Right lobe of liver (tissue), 6 donors: ENCODE results near the gene SELENOV. TPM values are rescaled to one million over a fixed set of nuclear protein-coding genes. Genes with fewer than 3 reads are reported as not detected.

Source experiments
- ATAC-seq, 4 donors: fragments of 200-7000 bp; cut with Tn5 transposase; one replicate each; pipeline ENCODE4 v1.9.1; 2020; ENCODE audit warnings: mild to moderate bottlenecking in 4 of 4, moderate library complexity in 4 of 4
- DNase-seq, 3 donors: peaks; one replicate each; pipeline ENCODE4 v3.0.0-alpha.2; 2020
- H3K27ac ChIP-seq, 3 donors: fragments of 200-600 bp; one replicate each; pipeline ENCODE4 v1.8.0; 2022
- H3K27me3 ChIP-seq, 2 donors: fragments of 200-600 bp; one replicate each; pipeline ENCODE4 v1.8.0; 2022
- H3K36me3 ChIP-seq, 4 donors: fragments of 200-600 bp; sonication (generic) in 1 of 4; one replicate each; pipeline versions ENCODE4 v1.5.1 to v1.8.0; 2017 to 2022; ENCODE audit warnings: control low read depth in 1 of 4
- H3K4me1 ChIP-seq, 4 donors: fragments of 200-600 bp; sonication (generic) in 1 of 4; one replicate each; pipeline versions ENCODE4 v1.5.1 to v1.8.0; 2017 to 2022; ENCODE audit warnings: control low read depth in 1 of 4
- H3K4me3 ChIP-seq, 3 donors: fragments of 200-600 bp; one replicate each; pipeline ENCODE4 v1.8.0; 2022
- H3K9me3 ChIP-seq, 4 donors: fragments of 200-600 bp; sonication (generic) in 1 of 4; one replicate each; pipeline versions ENCODE4 v1.5.1 to v1.8.0; 2017 to 2022; ENCODE audit warnings: control low read depth in 1 of 4
- POLR2A ChIP-seq: fragments of 450-650 bp; IDR thresholded peaks from one replicate; pipeline ENCODE4 v1.6.1; 2017; ENCODE audit warnings: antibody characterized with exemption, mild to moderate bottlenecking
- WGBS: methylation state at CpG from one replicate; pipeline ENCODE4 v1.1.6; 2018; ENCODE audit warnings: low coverage, low lambda C conversion rate; ENCODE audit not compliant: insufficient coverage; ENCODE audit errors: missing lambda C conversion rate; 5-methylcytosine and 5-hydroxymethylcytosine counted together
- intact Hi-C, 2 donors: fragments of 100-400 bp; cut with DNase I; formaldehyde crosslinking; loops; one replicate each; pipeline versions ENCODE4 v1.11.2 to v1.14.1; 2022
- total RNA-seq, 6 experiments: library from RNA; depleted of rRNA in 2 of 6; stranded (reverse); fragments of >200 nt in 2 of 6; fragmentation: NEBNext Ultra II Directional in 3 of 6; extraction: Animal tissue kit (Norgen Biotek cat#: 25700) in 3 of 6; gene quantifications; one replicate each; pipeline versions ENCODE4 v1.1.0 to v1.2.4, GENCODE V29; 2016 to 2023
- TF ChIP-seq, protein P1 (sequence below), 4 donors: fragments of 200-600 bp in 3 of 4; fragments of 450-650 bp in 1 of 4; IDR thresholded peaks; one replicate each; pipeline versions ENCODE4 v1.5.1 to v1.8.0; 2016 to 2022; ENCODE audit warnings: antibody characterized with exemption in 4 of 4, mild to moderate bottlenecking in 2 of 4
- donor health status: DM: no; HTN: yes; CAD: no.
- donor health status: DM: no; HTN: no; CAD: no.
- donor health status: DM: no; HTN: no; CAD: no.
- donor health status: DM: no; HTN: yes; CAD: no.
- donor health status: DM: no; HTN: yes; CAD: no.

The SELENOV gene
- total RNA-seq, 6 experiments from 2014 or later, result not detected

- WGBS, result 20% methylated on average over 4 of the region's 4 CpGs
- ATAC-seq (no peak), DNase-seq (no peak)
- Histone ChIP-seq H3K9me3 (no peaks in the 10 kb centered on the region), H3K27me3 (peaks cover 0 to 13% of the 10 kb centered on the region in 2 donors), H3K27ac (no peak overlapping the region), H3K36me3 (no peaks in the 10 kb centered on the region), H3K4me3 (no peak overlapping the region), H3K4me1 (peaks cover 0 to 4% (median 0%) of the 10 kb centered on the region in 4 donors)
- intact Hi-C loops, result no loop called here
- TF ChIP-seq POLR2A, result no peak
- TF ChIP-seq, protein P1, sequence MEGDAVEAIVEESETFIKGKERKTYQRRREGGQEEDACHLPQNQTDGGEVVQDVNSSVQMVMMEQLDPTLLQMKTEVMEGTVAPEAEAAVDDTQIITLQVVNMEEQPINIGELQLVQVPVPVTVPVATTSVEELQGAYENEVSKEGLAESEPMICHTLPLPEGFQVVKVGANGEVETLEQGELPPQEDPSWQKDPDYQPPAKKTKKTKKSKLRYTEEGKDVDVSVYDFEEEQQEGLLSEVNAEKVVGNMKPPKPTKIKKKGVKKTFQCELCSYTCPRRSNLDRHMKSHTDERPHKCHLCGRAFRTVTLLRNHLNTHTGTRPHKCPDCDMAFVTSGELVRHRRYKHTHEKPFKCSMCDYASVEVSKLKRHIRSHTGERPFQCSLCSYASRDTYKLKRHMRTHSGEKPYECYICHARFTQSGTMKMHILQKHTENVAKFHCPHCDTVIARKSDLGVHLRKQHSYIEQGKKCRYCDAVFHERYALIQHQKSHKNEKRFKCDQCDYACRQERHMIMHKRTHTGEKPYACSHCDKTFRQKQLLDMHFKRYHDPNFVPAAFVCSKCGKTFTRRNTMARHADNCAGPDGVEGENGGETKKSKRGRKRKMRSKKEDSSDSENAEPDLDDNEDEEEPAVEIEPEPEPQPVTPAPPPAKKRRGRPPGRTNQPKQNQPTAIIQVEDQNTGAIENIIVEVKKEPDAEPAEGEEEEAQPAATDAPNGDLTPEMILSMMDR (IDR thresholded peaks at IDR 0.05), result no peak
Observed at GRCh38 chr19:39500543-39500942, 14.4 kb upstream of the SELENOV start.

GRCh38 chr19:39501340-39501739, 13.6 kb upstream of the SELENOV start:
- peaks cover 0 to 13% of the 10 kb centered on the region in 2 donors for H3K27me3 ChIP-seq
- no peaks in the 10 kb centered on the region for H3K9me3 ChIP-seq
- TF ChIP-seq, protein P1 (IDR thresholded peaks at IDR 0.05), result no peak
- no peak for TF ChIP-seq POLR2A
- WGBS, result 55% methylated on average over 4 of the region's 5 CpGs
- peaks cover 0 to 4% (median 0%) of the 10 kb centered on the region in 4 donors for H3K4me1 ChIP-seq
- no peak overlapping the region for H3K4me3 ChIP-seq
- intact Hi-C loops, result no loop called here
- H3K27ac ChIP-seq, result no peak overlapping the region
- H3K36me3 ChIP-seq, result no peaks in the 10 kb centered on the region
- DNase-seq, result no peak
- ATAC-seq, result no peak

- Histone ChIP-seq H3K27ac (no peak overlapping the region), H3K9me3 (no peaks in the 10 kb centered on the region), H3K4me3 (no peak overlapping the region), H3K4me1 (peaks cover 0 to 2% (median 0%) of the 10 kb centered on the region in 4 donors), H3K36me3 (no peaks in the 10 kb centered on the region), H3K27me3 (peaks cover 0 to 12% of the 10 kb centered on the region in 2 donors)
- DNase-seq (peak; percentile 61 to 69 (median 61)), ATAC-seq (peak; percentile 77 to 94 (median 82))
- intact Hi-C loops, result no loop called here
- TF ChIP-seq POLR2A, result no peak
- TF ChIP-seq, protein P1 (IDR thresholded peaks at IDR 0.05), result peak; percentile 59 to 77 (median 76)
- 28% methylated on average over 11 of the region's 69 CpGs for WGBS
Observed at GRCh38 chr19:39502640-39503417, 12.1 kb upstream of the SELENOV start.

DNA sequence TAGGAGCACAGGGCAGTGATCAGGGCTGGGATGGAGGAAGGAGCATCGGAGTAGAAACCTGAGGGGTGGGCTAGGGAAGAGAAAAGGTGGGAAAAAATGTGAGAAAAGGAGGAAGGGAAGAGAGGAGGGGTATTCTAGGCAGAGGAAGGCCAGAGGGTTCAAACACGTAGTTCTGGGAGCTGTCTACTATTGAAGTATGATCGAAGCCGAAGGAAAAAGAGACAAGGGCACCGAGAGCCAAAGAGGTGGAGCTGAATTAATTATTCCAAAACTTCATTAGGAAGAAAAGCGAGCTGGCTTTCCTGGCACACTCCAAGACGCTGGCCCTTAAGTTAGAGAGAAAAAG, 8.4 kb upstream of the SELENOV start:
- Histone ChIP-seq H3K27ac (no peak overlapping the region), H3K36me3 (no peaks in the 10 kb centered on the region), H3K27me3 (no peaks in the 10 kb centered on the region), H3K4me1 (no peaks in the 10 kb centered on the region), H3K9me3 (no peaks in the 10 kb centered on the region), H3K4me3 (no peak overlapping the region)
- ATAC-seq, result no peak
- intact Hi-C loops, result no loop called here
- TF ChIP-seq, protein P1 (IDR thresholded peaks at IDR 0.05), result no peak
- no peak for TF ChIP-seq POLR2A
- 49% methylated on average over 7 of the region's 7 CpGs for WGBS
- no peak for DNase-seq
